Measurements from ENCODE around the gene PGBD5.

The PGBD5 gene

GRCh38 chr1:230277201-230278025, 148.7 kb downstream of the PGBD5 start:
- H3K27me3 ChIP-seq (replicated peaks in 2 of 5; ENCODE audit: control insufficient read depth in 4 of 5, insufficient read depth in 5 of 5, low read length in 4 of 5), result no peaks in the 10 kb centered on the region
- peaks cover 0 to 49% (median 10%) of the 10 kb centered on the region in 4 experiments for H3K36me3 ChIP-seq (ENCODE audit: control insufficient read depth in 4 of 4, insufficient read depth in 4 of 4, low read length in 3 of 4)
- ChIA-PET CTCF (interaction anchor here (1.6 kb wide), 1 partner anchor 11 kb away, joined by 3 read pairs; no protein-coding TSS in a partner anchor), POLR2A (interaction anchor here (1.1 kb wide), 1 partner anchor 16 kb away, joined by 3 read pairs; no protein-coding TSS in a partner anchor)
- H3K4me3 ChIP-seq (ENCODE audit: control insufficient read depth in 1 of 7, extremely low read depth in 1 of 7, insufficient read depth in 4 of 7, low read depth in 2 of 7, low read length in 6 of 7), result peak overlapping the region in 5 of 7 experiments; percentile 2 to 42 (median 36)
- 14% methylated on average over 7 of the region's 15 CpGs for WGBS (ENCODE audit: insufficient coverage)
- peak in 1 of 3 donors; percentile 36 for DNase-seq
- H3K9me3 ChIP-seq (ENCODE audit: control extremely low read depth in 1 of 5, control insufficient read depth in 4 of 5, insufficient read depth in 2 of 5, low read depth in 1 of 5, low read length in 4 of 5), result no peaks in the 10 kb centered on the region
- peak overlapping the region in 1 of 2 experiments; percentile 12 for H3K27ac ChIP-seq (ENCODE audit: insufficient read depth in 1 of 2, low read depth in 1 of 2, low read length in 2 of 2, poor library complexity in 1 of 2, severe bottlenecking in 2 of 2)
- peaks cover 22 to 91% (median 81%) of the 10 kb centered on the region in 4 experiments for H3K4me1 ChIP-seq (ENCODE audit: control extremely low read depth in 1 of 4, control insufficient read depth in 4 of 4, insufficient read depth in 4 of 4, low read length in 3 of 4)

- no peaks in the 10 kb centered on the region for H3K9me3 ChIP-seq (ENCODE audit: control extremely low read depth in 1 of 5, control insufficient read depth in 4 of 5, insufficient read depth in 2 of 5, low read depth in 1 of 5, low read length in 4 of 5)
- CTCF ChIA-PET, result interaction anchor here (0.8 to 1.6 kb wide), 2 partner anchors 10 kb away, joined by 3 read pairs; no protein-coding TSS in a partner anchor
- H3K27ac ChIP-seq (ENCODE audit: insufficient read depth in 1 of 2, low read depth in 1 of 2, low read length in 2 of 2, poor library complexity in 1 of 2, severe bottlenecking in 2 of 2), result no peak overlapping the region
- POLR2A ChIA-PET, result no interaction called here
- H3K4me1 ChIP-seq (ENCODE audit: control extremely low read depth in 1 of 4, control insufficient read depth in 4 of 4, insufficient read depth in 4 of 4, low read length in 3 of 4), result peaks cover 20 to 91% (median 82%) of the 10 kb centered on the region in 4 experiments
- 95% methylated on average over 4 of the region's 5 CpGs for WGBS (ENCODE audit: insufficient coverage)
- H3K4me3 ChIP-seq (ENCODE audit: control insufficient read depth in 1 of 7, extremely low read depth in 1 of 7, insufficient read depth in 4 of 7, low read depth in 2 of 7, low read length in 6 of 7), result peak overlapping the region in 2 of 7 experiments; percentile 19 to 29
- no peak for DNase-seq
- H3K36me3 ChIP-seq (ENCODE audit: control insufficient read depth in 4 of 4, insufficient read depth in 4 of 4, low read length in 3 of 4), result peaks cover 0 to 49% (median 10%) of the 10 kb centered on the region in 4 experiments
- no peaks in the 10 kb centered on the region for H3K27me3 ChIP-seq (replicated peaks in 2 of 5; ENCODE audit: control insufficient read depth in 4 of 5, insufficient read depth in 5 of 5, low read length in 4 of 5)
These were observed 149.7 kb downstream of the PGBD5 start for GRCh38 chr1:230276401-230276800.

GRCh38 chr1:230274254-230274653, 151.9 kb downstream of the PGBD5 start:
- WGBS (ENCODE audit: insufficient coverage), result 16% methylated on average over 8 of the region's 15 CpGs
- no peaks in the 10 kb centered on the region for H3K27me3 ChIP-seq (replicated peaks in 2 of 5; ENCODE audit: control insufficient read depth in 4 of 5, insufficient read depth in 5 of 5, low read length in 4 of 5)
- no peaks in the 10 kb centered on the region for H3K9me3 ChIP-seq (ENCODE audit: control extremely low read depth in 1 of 5, control insufficient read depth in 4 of 5, insufficient read depth in 2 of 5, low read depth in 1 of 5, low read length in 4 of 5)
- peaks cover 0 to 27% (median 2%) of the 10 kb centered on the region in 4 experiments for H3K36me3 ChIP-seq (ENCODE audit: control insufficient read depth in 4 of 4, insufficient read depth in 4 of 4, low read length in 3 of 4)
- CTCF ChIA-PET, result interaction anchor here (0.9 to 1.5 kb wide), 4 partner anchors 9 to 69 kb away, joined by 3 read pairs; no protein-coding TSS in a partner anchor
- peak; percentile 50 to 83 (median 80) for DNase-seq
- H3K4me3 ChIP-seq (ENCODE audit: control insufficient read depth in 1 of 7, extremely low read depth in 1 of 7, insufficient read depth in 4 of 7, low read depth in 2 of 7, low read length in 6 of 7), result peak overlapping the region in 4 of 7 experiments; percentile 19 to 64 (median 54)
- POLR2A ChIA-PET, result interaction anchor here (0.7 to 1.0 kb wide), 2 partner anchors 17 to 520 kb away, joined by 4 read pairs; no protein-coding TSS in a partner anchor
- peak overlapping the region; percentile 29 to 72 for H3K27ac ChIP-seq (ENCODE audit: insufficient read depth in 1 of 2, low read depth in 1 of 2, low read length in 2 of 2, poor library complexity in 1 of 2, severe bottlenecking in 2 of 2)
- peaks cover 29 to 91% (median 84%) of the 10 kb centered on the region in 4 experiments for H3K4me1 ChIP-seq (ENCODE audit: control extremely low read depth in 1 of 4, control insufficient read depth in 4 of 4, insufficient read depth in 4 of 4, low read length in 3 of 4)

GRCh38 chr1:230273141-230273710, 152.9 kb downstream of the PGBD5 start:
- peaks cover 26 to 91% (median 83%) of the 10 kb centered on the region in 4 experiments for H3K4me1 ChIP-seq (ENCODE audit: control extremely low read depth in 1 of 4, control insufficient read depth in 4 of 4, insufficient read depth in 4 of 4, low read length in 3 of 4)
- DNase-seq, result no peak
- WGBS (ENCODE audit: insufficient coverage), result 75% methylated on average over 7 of the region's 7 CpGs
- H3K27ac ChIP-seq (ENCODE audit: insufficient read depth in 1 of 2, low read depth in 1 of 2, low read length in 2 of 2, poor library complexity in 1 of 2, severe bottlenecking in 2 of 2), result peak overlapping the region; percentile 29 to 72
- peaks cover 0 to 26% (median 2%) of the 10 kb centered on the region in 4 experiments for H3K36me3 ChIP-seq (ENCODE audit: control insufficient read depth in 4 of 4, insufficient read depth in 4 of 4, low read length in 3 of 4)
- H3K27me3 ChIP-seq (replicated peaks in 2 of 5; ENCODE audit: control insufficient read depth in 4 of 5, insufficient read depth in 5 of 5, low read length in 4 of 5), result no peaks in the 10 kb centered on the region
- CTCF ChIA-PET, result interaction anchor here (0.9 to 1.5 kb wide), 2 partner anchors 33 to 68 kb away, joined by 3 read pairs; no protein-coding TSS in a partner anchor
- H3K9me3 ChIP-seq (ENCODE audit: control extremely low read depth in 1 of 5, control insufficient read depth in 4 of 5, insufficient read depth in 2 of 5, low read depth in 1 of 5, low read length in 4 of 5), result no peaks in the 10 kb centered on the region
- no peak overlapping the region for H3K4me3 ChIP-seq (ENCODE audit: control insufficient read depth in 1 of 7, extremely low read depth in 1 of 7, insufficient read depth in 4 of 7, low read depth in 2 of 7, low read length in 6 of 7)
- POLR2A ChIA-PET, result interaction anchor here (1.0 kb wide), 1 partner anchor 18 kb away, joined by 4 read pairs; no protein-coding TSS in a partner anchor

- no peaks in the 10 kb centered on the region for H3K9me3 ChIP-seq (ENCODE audit: control extremely low read depth in 1 of 5, control insufficient read depth in 4 of 5, insufficient read depth in 2 of 5, low read depth in 1 of 5, low read length in 4 of 5)
- H3K36me3 ChIP-seq (ENCODE audit: control insufficient read depth in 4 of 4, insufficient read depth in 4 of 4, low read length in 3 of 4), result peaks cover 0 to 28% (median 2%) of the 10 kb centered on the region in 4 experiments
- 95% methylated on average over 7 of the region's 9 CpGs for WGBS (ENCODE audit: insufficient coverage)
- H3K4me1 ChIP-seq (ENCODE audit: control extremely low read depth in 1 of 4, control insufficient read depth in 4 of 4, insufficient read depth in 4 of 4, low read length in 3 of 4), result peaks cover 26 to 86% (median 80%) of the 10 kb centered on the region in 4 experiments
- H3K4me3 ChIP-seq (ENCODE audit: control insufficient read depth in 1 of 7, extremely low read depth in 1 of 7, insufficient read depth in 4 of 7, low read depth in 2 of 7, low read length in 6 of 7), result peak overlapping the region in 1 of 7 experiments; percentile 56
- peak overlapping the region; percentile 86 to 91 for H3K27ac ChIP-seq (ENCODE audit: insufficient read depth in 1 of 2, low read depth in 1 of 2, low read length in 2 of 2, poor library complexity in 1 of 2, severe bottlenecking in 2 of 2)
- no peak for DNase-seq
- H3K27me3 ChIP-seq (replicated peaks in 2 of 5; ENCODE audit: control insufficient read depth in 4 of 5, insufficient read depth in 5 of 5, low read length in 4 of 5), result no peaks in the 10 kb centered on the region
- ChIA-PET CTCF (no interaction called here), POLR2A (no interaction called here)
These were observed 153.6 kb downstream of the PGBD5 start for GRCh38 chr1:230272557-230272956.

GRCh38 chr1:230271300-230272035, 154.7 kb downstream of the PGBD5 start:
- H3K27me3 ChIP-seq (replicated peaks in 2 of 5; ENCODE audit: control insufficient read depth in 4 of 5, insufficient read depth in 5 of 5, low read length in 4 of 5), result no peaks in the 10 kb centered on the region
- no peaks in the 10 kb centered on the region for H3K9me3 ChIP-seq (ENCODE audit: control extremely low read depth in 1 of 5, control insufficient read depth in 4 of 5, insufficient read depth in 2 of 5, low read depth in 1 of 5, low read length in 4 of 5)
- WGBS (ENCODE audit: insufficient coverage), result 64% methylated on average over 19 of the region's 20 CpGs
- CTCF ChIA-PET, result interaction anchor here (0.8 to 1.4 kb wide), 4 partner anchors 8 to 202 kb away, joined by 3 to 6 read pairs (median 3); no protein-coding TSS in a partner anchor
- peak overlapping the region; percentile 86 to 91 for H3K27ac ChIP-seq (ENCODE audit: insufficient read depth in 1 of 2, low read depth in 1 of 2, low read length in 2 of 2, poor library complexity in 1 of 2, severe bottlenecking in 2 of 2)
- POLR2A ChIA-PET, result interaction anchor here (0.9 to 1.0 kb wide), 2 partner anchors 10 to 205 kb away, joined by 3 read pairs; partner anchors contain the start of gene GALNT2
- H3K36me3 ChIP-seq (ENCODE audit: control insufficient read depth in 4 of 4, insufficient read depth in 4 of 4, low read length in 3 of 4), result peaks cover 0 to 27% (median 6%) of the 10 kb centered on the region in 4 experiments
- H3K4me1 ChIP-seq (ENCODE audit: control extremely low read depth in 1 of 4, control insufficient read depth in 4 of 4, insufficient read depth in 4 of 4, low read length in 3 of 4), result peaks cover 24 to 75% (median 69%) of the 10 kb centered on the region in 4 experiments
- DNase-seq, result peak in 2 of 3 donors; percentile 53 to 61
- H3K4me3 ChIP-seq (ENCODE audit: control insufficient read depth in 1 of 7, extremely low read depth in 1 of 7, insufficient read depth in 4 of 7, low read depth in 2 of 7, low read length in 6 of 7), result peak overlapping the region in 4 of 7 experiments; percentile 4 to 56 (median 48)
